Thymus (tissue), 11 donors: ENCODE data around the gene IGSF21. TPM values are rescaled to one million over a fixed set of nuclear protein-coding genes. Genes with fewer than 3 reads are reported as not detected.

Source experiments
- DNase-seq, 9 donors: peaks; one replicate each; pipeline ENCODE4 v3.0.0-alpha.2; 2013; ENCODE audit warnings: low spot score in 9 of 9, low read depth in 6 of 9, missing footprints in 1 of 9
- H3K27ac ChIP-seq, 2 donors: one replicate each; pipeline ENCODE4 v1.5.1; 2013; ENCODE audit warnings: control low read depth in 1 of 2, low read depth in 1 of 2, low read length in 1 of 2, mild to moderate bottlenecking in 1 of 2, moderate library complexity in 1 of 2
- H3K27me3 ChIP-seq, 2 donors: one replicate each; pipeline ENCODE4 v1.5.1; 2013; ENCODE audit warnings: low read length in 1 of 2; ENCODE audit not compliant: control insufficient read depth in 2 of 2, insufficient read depth in 1 of 2
- H3K36me3 ChIP-seq, 2 donors: one replicate each; pipeline ENCODE4 v1.5.1; 2013; ENCODE audit warnings: low read length in 1 of 2, mild to moderate bottlenecking in 1 of 2, moderate library complexity in 1 of 2; ENCODE audit not compliant: control insufficient read depth in 2 of 2, insufficient read depth in 2 of 2
- H3K4me1 ChIP-seq, 2 donors: one replicate each; pipeline ENCODE4 v1.5.1; 2013; ENCODE audit warnings: low read length in 2 of 2; ENCODE audit not compliant: control insufficient read depth in 2 of 2, insufficient read depth in 2 of 2
- H3K4me3 ChIP-seq, 2 donors: one replicate each; pipeline ENCODE4 v1.5.1; 2013; ENCODE audit warnings: low read length in 2 of 2, control low read depth in 1 of 2, mild to moderate bottlenecking in 1 of 2
- H3K9me3 ChIP-seq, 2 donors: one replicate each; pipeline ENCODE4 v1.5.1; 2013; ENCODE audit warnings: low read length in 1 of 2, mild to moderate bottlenecking in 1 of 2; ENCODE audit not compliant: control insufficient read depth in 2 of 2, insufficient read depth in 1 of 2
- WGBS: extraction: QIAGEN DNeasy Blood & Tissue Kit; methylation state at CpG from one replicate; pipeline ENCODE4 v1.1.7; 2013; 5-methylcytosine and 5-hydroxymethylcytosine counted together
- polyA plus RNA-seq: library from polyadenylated mRNA; stranded (reverse); fragments of 200-250 nt; gene quantifications from one replicate; pipeline ENCODE4 v1.2.3, GENCODE V29; 2013
- total RNA-seq: library from RNA; stranded (reverse); fragments of 120-200 nt; gene quantifications from one replicate; pipeline ENCODE4 v1.2.4, GENCODE V29; 2013
- donor health status: healthy.

Gene IGSF21
- total and polyA plus RNA-seq, 2 donors = 0.85 to 2.1 TPM

GRCh38 chr1:18422954-18423353 lies 315.4 kb downstream of the IGSF21 start:
- Histone ChIP-seq H3K4me3 (no peak overlapping the region), H3K27me3 (no peaks in the 10 kb centered on the region), H3K27ac (no peak overlapping the region), H3K4me1 (no peaks in the 10 kb centered on the region), H3K9me3 (no peaks in the 10 kb centered on the region), H3K36me3 (no peaks in the 10 kb centered on the region)
- no peak for DNase-seq
- WGBS = 94% methylated on average over 5 of the region's 5 CpGs

- DNase-seq = no peak
- Histone ChIP-seq H3K36me3 (no peaks in the 10 kb centered on the region), H3K27me3 (no peaks in the 10 kb centered on the region), H3K4me3 (no peak overlapping the region), H3K27ac (no peak overlapping the region), H3K4me1 (no peaks in the 10 kb centered on the region), H3K9me3 (no peaks in the 10 kb centered on the region)
- WGBS = 96% methylated on average over 1 of the region's 1 CpG
Measured at GRCh38 chr1:18426580-18426979, 319.0 kb downstream of the IGSF21 start.
